ENCODE measurements around the gene SLC25A28.

Gene SLC25A28

DNA sequence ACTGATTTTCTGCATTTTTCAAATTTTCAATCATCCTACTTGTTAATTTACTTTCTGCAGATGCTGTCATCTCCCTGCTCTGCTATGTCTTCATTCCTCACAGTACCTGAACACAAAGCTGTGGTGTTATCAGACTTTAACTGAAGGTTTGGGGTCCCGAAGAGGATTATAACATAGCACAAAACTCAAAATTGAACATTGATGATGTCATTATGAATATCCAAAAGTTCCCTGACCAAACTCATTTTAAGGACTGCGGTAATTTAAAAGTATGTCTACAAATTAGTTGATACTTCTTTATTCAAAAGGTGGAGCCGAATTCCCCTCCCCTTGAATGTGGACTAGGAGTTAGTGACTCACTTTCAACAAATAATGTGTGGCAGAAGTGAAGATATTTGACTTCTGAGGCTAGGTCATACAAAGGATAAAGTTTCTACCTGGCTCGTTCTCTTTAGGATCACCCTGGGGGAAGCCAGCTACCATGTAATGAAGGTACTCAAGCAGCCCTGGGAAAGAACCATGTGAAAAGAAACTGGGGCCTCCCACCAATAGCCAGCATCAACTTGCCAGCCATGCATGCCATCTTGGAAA is 32.7 kb upstream of the SLC25A28 start:
- Histone ChIP-seq H3K56ac (ENCODE audit: low read length) (no peak overlapping the region), H3K4me1 (ENCODE audit: control insufficient read depth, low read depth, low read length) (no peaks in the 10 kb centered on the region), H3K27ac (ENCODE audit: low read depth, low read length) (no peak overlapping the region), H3K18ac (ENCODE audit: low read length) (no peak overlapping the region), H3K4ac (ENCODE audit: low read depth, low read length) (no peak overlapping the region), H3K4me3 (ENCODE audit: low read length) (no peak overlapping the region), H2AK5ac (ENCODE audit: low read length) (no peak overlapping the region), H2BK15ac (replicated peaks; ENCODE audit: low read depth) (no peak overlapping the region), H3K36me3 (ENCODE audit: control insufficient read depth, insufficient read depth, low read length) (no peaks in the 10 kb centered on the region), H4K5ac (ENCODE audit: low read length) (no peak overlapping the region), H3K79me2 (ENCODE audit: control insufficient read depth, insufficient read depth, low read length) (no peaks in the 10 kb centered on the region), H2BK120ac (ENCODE audit: low read depth, low read length) (no peak overlapping the region), H3K9ac (ENCODE audit: low read length) (no peak overlapping the region), H3K27me3 (ENCODE audit: insufficient read depth, low read length, poor library complexity) (no peaks in the 10 kb centered on the region), H3K23ac (ENCODE audit: low read length) (no peak overlapping the region), H4K8ac (ENCODE audit: low read depth, low read length) (no peak overlapping the region), H2BK5ac (ENCODE audit: low read length) (no peak overlapping the region), H3K4me2 (ENCODE audit: low read length) (no peak overlapping the region), H3K79me1 (ENCODE audit: low read length) (no peaks in the 10 kb centered on the region)
- DNase-seq, result no peak
- no CpG with 5 or more reads among the region's 4 CpGs for WGBS (ENCODE audit: extremely low coverage, insufficient coverage, low lambda C conversion rate)

DNA sequence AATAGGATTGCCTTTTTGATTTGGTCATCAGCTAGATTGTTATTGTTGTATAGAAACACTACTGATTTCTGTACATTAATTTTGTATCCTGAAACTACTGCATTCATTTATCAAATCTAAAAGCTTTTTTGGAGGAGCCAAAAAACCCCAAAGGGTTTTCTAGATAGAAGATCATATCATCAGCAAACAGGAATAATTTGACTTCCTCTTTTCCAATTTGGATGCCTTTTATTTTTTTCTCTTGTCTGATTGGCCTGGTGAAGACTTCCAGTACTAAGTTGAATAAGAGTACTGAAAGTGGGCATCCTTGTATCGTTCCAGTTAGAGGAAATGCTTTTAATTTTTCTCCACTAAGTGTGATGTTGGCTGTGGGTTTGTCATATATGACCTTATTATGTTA is 28.5 kb upstream of the SLC25A28 start:
- no peak for DNase-seq
- Histone ChIP-seq H3K36me3 (ENCODE audit: control insufficient read depth, insufficient read depth, low read length) (no peaks in the 10 kb centered on the region), H3K4me1 (ENCODE audit: control insufficient read depth, low read depth, low read length) (no peaks in the 10 kb centered on the region), H3K27me3 (ENCODE audit: insufficient read depth, low read length, poor library complexity) (no peaks in the 10 kb centered on the region), H2BK15ac (replicated peaks; ENCODE audit: low read depth) (no peak overlapping the region), H3K4me2 (ENCODE audit: low read length) (no peak overlapping the region), H3K56ac (ENCODE audit: low read length) (no peak overlapping the region), H2AK5ac (ENCODE audit: low read length) (no peak overlapping the region), H4K8ac (ENCODE audit: low read depth, low read length) (no peak overlapping the region), H3K18ac (ENCODE audit: low read length) (no peak overlapping the region), H3K4me3 (ENCODE audit: low read length) (no peak overlapping the region), H3K9ac (ENCODE audit: low read length) (no peak overlapping the region), H3K79me1 (ENCODE audit: low read length) (no peaks in the 10 kb centered on the region), H3K79me2 (ENCODE audit: control insufficient read depth, insufficient read depth, low read length) (no peaks in the 10 kb centered on the region), H3K23ac (ENCODE audit: low read length) (no peak overlapping the region), H2BK120ac (ENCODE audit: low read depth, low read length) (no peak overlapping the region), H4K5ac (ENCODE audit: low read length) (no peak overlapping the region), H3K27ac (ENCODE audit: low read depth, low read length) (no peak overlapping the region), H3K4ac (ENCODE audit: low read depth, low read length) (no peak overlapping the region), H2BK5ac (ENCODE audit: low read length) (no peak overlapping the region)
- no CpG with 5 or more reads among the region's 1 CpG for WGBS (ENCODE audit: extremely low coverage, insufficient coverage, low lambda C conversion rate)

GRCh38 chr10:99647601-99648151 is 27.4 kb upstream of the SLC25A28 start:
- Histone ChIP-seq H3K79me1 (ENCODE audit: low read length) (no peaks in the 10 kb centered on the region), H3K36me3 (ENCODE audit: control insufficient read depth, insufficient read depth, low read length) (no peaks in the 10 kb centered on the region), H2BK5ac (ENCODE audit: low read length) (no peak overlapping the region), H3K4me3 (ENCODE audit: low read length) (no peak overlapping the region), H3K27ac (ENCODE audit: low read depth, low read length) (no peak overlapping the region), H3K18ac (ENCODE audit: low read length) (no peak overlapping the region), H3K27me3 (ENCODE audit: insufficient read depth, low read length, poor library complexity) (no peaks in the 10 kb centered on the region), H3K23ac (ENCODE audit: low read length) (no peak overlapping the region), H2BK120ac (ENCODE audit: low read depth, low read length) (no peak overlapping the region), H2AK5ac (ENCODE audit: low read length) (no peak overlapping the region), H4K5ac (ENCODE audit: low read length) (no peak overlapping the region), H3K4ac (ENCODE audit: low read depth, low read length) (no peak overlapping the region), H3K4me1 (ENCODE audit: control insufficient read depth, low read depth, low read length) (no peaks in the 10 kb centered on the region), H3K4me2 (ENCODE audit: low read length) (no peak overlapping the region), H3K9ac (ENCODE audit: low read length) (no peak overlapping the region), H3K56ac (ENCODE audit: low read length) (no peak overlapping the region), H2BK15ac (replicated peaks; ENCODE audit: low read depth) (no peak overlapping the region), H3K79me2 (ENCODE audit: control insufficient read depth, insufficient read depth, low read length) (no peaks in the 10 kb centered on the region), H4K8ac (ENCODE audit: low read depth, low read length) (no peak overlapping the region)
- WGBS (ENCODE audit: extremely low coverage, insufficient coverage, low lambda C conversion rate), result no CpG with 5 or more reads among the region's 2 CpGs
- DNase-seq, result no peak

DNA sequence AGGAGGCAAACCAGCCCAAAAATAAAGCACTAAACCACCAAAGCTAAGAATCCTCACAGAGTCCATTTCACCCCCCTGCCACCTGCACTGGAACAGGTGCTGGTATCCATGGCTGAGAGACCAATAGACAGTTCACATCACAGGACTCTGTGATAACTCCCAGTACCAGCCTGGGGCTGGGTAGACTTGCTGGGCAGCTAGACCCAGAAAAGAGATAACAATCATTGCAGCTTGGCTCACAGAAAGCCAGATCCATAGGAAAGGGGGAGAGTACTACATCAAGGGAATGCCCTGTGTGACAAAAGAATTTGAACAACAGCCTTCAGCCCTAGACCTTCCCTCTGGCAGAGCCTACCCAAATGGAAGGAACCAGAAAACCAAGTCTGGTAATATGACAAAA is 13.6 kb upstream of the SLC25A28 start:
- H2AK5ac ChIP-seq (ENCODE audit: low read length), result no peak overlapping the region
- H3K27me3 ChIP-seq (ENCODE audit: insufficient read depth, low read length, poor library complexity), result no peaks in the 10 kb centered on the region
- no peak overlapping the region for H3K18ac ChIP-seq (ENCODE audit: low read length)
- no peak overlapping the region for H3K4ac ChIP-seq (ENCODE audit: low read depth, low read length)
- no peak overlapping the region for H3K4me2 ChIP-seq (ENCODE audit: low read length)
- no peak overlapping the region for H4K8ac ChIP-seq (ENCODE audit: low read depth, low read length)
- no peak overlapping the region for H3K23ac ChIP-seq (ENCODE audit: low read length)
- no peak overlapping the region for H2BK15ac ChIP-seq (replicated peaks; ENCODE audit: low read depth)
- no peak overlapping the region for H3K27ac ChIP-seq (ENCODE audit: low read depth, low read length)
- H2BK5ac ChIP-seq (ENCODE audit: low read length), result no peak overlapping the region
- no peak overlapping the region for H2BK120ac ChIP-seq (ENCODE audit: low read depth, low read length)
- H3K36me3 ChIP-seq (ENCODE audit: control insufficient read depth, insufficient read depth, low read length), result no peaks in the 10 kb centered on the region
- H3K4me3 ChIP-seq (ENCODE audit: low read length), result no peak overlapping the region
- H3K79me2 ChIP-seq (ENCODE audit: control insufficient read depth, insufficient read depth, low read length), result no peaks in the 10 kb centered on the region
- H3K4me1 ChIP-seq (ENCODE audit: control insufficient read depth, low read depth, low read length), result no peaks in the 10 kb centered on the region
- no peak overlapping the region for H4K5ac ChIP-seq (ENCODE audit: low read length)
- no peak overlapping the region for H3K56ac ChIP-seq (ENCODE audit: low read length)
- DNase-seq, result no peak
- no peaks in the 10 kb centered on the region for H3K79me1 ChIP-seq (ENCODE audit: low read length)
- no peak overlapping the region for H3K9ac ChIP-seq (ENCODE audit: low read length)

DNA sequence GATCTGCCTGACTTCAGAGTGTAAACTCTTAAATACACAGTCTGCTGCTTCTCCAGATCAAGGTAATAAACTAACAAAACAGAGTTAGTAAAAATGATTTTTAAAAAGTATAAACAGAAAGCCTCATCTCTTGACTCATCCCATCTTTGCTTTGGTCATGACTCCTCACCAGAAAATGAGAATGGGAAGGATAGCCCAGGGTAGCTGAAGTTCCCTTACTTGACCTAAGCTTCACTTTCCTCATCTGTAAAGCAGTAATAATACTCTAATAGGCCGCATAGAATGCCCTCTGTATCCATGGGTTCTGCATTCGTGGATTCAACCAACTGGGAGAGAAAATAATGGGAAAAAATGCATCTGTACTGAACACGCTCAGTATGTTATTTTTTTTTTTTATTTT is 11.3 kb upstream of the SLC25A28 start:
- no CpG with 5 or more reads among the region's 3 CpGs for WGBS (ENCODE audit: extremely low coverage, insufficient coverage, low lambda C conversion rate)
- H3K56ac ChIP-seq (ENCODE audit: low read length), result no peak overlapping the region
- no peak overlapping the region for H2BK5ac ChIP-seq (ENCODE audit: low read length)
- no peak for DNase-seq
- no peak overlapping the region for H4K8ac ChIP-seq (ENCODE audit: low read depth, low read length)
- H3K4me1 ChIP-seq (ENCODE audit: control insufficient read depth, low read depth, low read length), result no peaks in the 10 kb centered on the region
- no peaks in the 10 kb centered on the region for H3K27me3 ChIP-seq (ENCODE audit: insufficient read depth, low read length, poor library complexity)
- no peak overlapping the region for H3K9ac ChIP-seq (ENCODE audit: low read length)
- H3K4me3 ChIP-seq (ENCODE audit: low read length), result no peak overlapping the region
- H3K4ac ChIP-seq (ENCODE audit: low read depth, low read length), result no peak overlapping the region
- no peaks in the 10 kb centered on the region for H3K79me1 ChIP-seq (ENCODE audit: low read length)
- no peak overlapping the region for H4K5ac ChIP-seq (ENCODE audit: low read length)
- H3K79me2 ChIP-seq (ENCODE audit: control insufficient read depth, insufficient read depth, low read length), result no peaks in the 10 kb centered on the region
- H3K36me3 ChIP-seq (ENCODE audit: control insufficient read depth, insufficient read depth, low read length), result no peaks in the 10 kb centered on the region
- H3K4me2 ChIP-seq (ENCODE audit: low read length), result no peak overlapping the region
- no peak overlapping the region for H2BK15ac ChIP-seq (replicated peaks; ENCODE audit: low read depth)
- H3K27ac ChIP-seq (ENCODE audit: low read depth, low read length), result no peak overlapping the region
- no peak overlapping the region for H3K23ac ChIP-seq (ENCODE audit: low read length)
- H2AK5ac ChIP-seq (ENCODE audit: low read length), result no peak overlapping the region
- H2BK120ac ChIP-seq (ENCODE audit: low read depth, low read length), result peak overlapping the region; percentile 21
- H3K18ac ChIP-seq (ENCODE audit: low read length), result no peak overlapping the region

DNA sequence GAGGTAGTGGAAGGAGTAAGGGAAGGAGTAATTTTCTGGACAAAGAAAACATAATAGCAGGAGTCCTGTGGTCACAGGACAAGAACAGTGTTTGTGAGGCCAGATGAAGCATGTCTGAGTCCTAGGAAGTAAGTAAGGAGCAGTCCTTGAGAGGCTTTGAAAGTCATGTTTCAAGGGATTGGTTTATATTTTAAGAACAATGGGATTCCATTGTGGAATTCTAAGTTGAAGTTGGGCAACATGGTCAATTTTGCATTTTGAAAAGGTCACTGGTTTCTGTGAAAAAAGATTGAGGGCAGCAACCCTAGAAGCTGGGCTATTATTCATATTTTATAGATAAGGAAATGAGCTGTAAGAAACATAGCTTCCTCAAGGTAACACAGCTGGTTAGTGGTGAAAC is 10.8 kb upstream of the SLC25A28 start:
- Histone ChIP-seq H3K27me3 (ENCODE audit: insufficient read depth, low read length, poor library complexity) (no peaks in the 10 kb centered on the region), H4K5ac (ENCODE audit: low read length) (no peak overlapping the region), H3K23ac (ENCODE audit: low read length) (no peak overlapping the region), H3K18ac (ENCODE audit: low read length) (no peak overlapping the region), H4K8ac (ENCODE audit: low read depth, low read length) (no peak overlapping the region), H3K4ac (ENCODE audit: low read depth, low read length) (no peak overlapping the region), H3K36me3 (ENCODE audit: control insufficient read depth, insufficient read depth, low read length) (no peaks in the 10 kb centered on the region), H3K79me2 (ENCODE audit: control insufficient read depth, insufficient read depth, low read length) (no peaks in the 10 kb centered on the region), H2AK5ac (ENCODE audit: low read length) (no peak overlapping the region), H3K27ac (ENCODE audit: low read depth, low read length) (no peak overlapping the region), H2BK5ac (ENCODE audit: low read length) (no peak overlapping the region), H2BK15ac (replicated peaks; ENCODE audit: low read depth) (no peak overlapping the region), H3K9ac (ENCODE audit: low read length) (no peak overlapping the region), H3K4me2 (ENCODE audit: low read length) (no peak overlapping the region), H2BK120ac (ENCODE audit: low read depth, low read length) (no peak overlapping the region), H3K4me3 (ENCODE audit: low read length) (no peak overlapping the region), H3K56ac (ENCODE audit: low read length) (no peak overlapping the region), H3K79me1 (ENCODE audit: low read length) (no peaks in the 10 kb centered on the region), H3K4me1 (ENCODE audit: control insufficient read depth, low read depth, low read length) (no peaks in the 10 kb centered on the region)
- no peak for DNase-seq
